GM23338 (cell line): ENCODE data around the gene SLC5A4. TPM values are rescaled to one million over a fixed set of nuclear protein-coding genes. Genes with fewer than 3 reads are reported as not detected.
"Not testable (repeated sequence)": the region's sequence is repeated elsewhere in the genome, so short reads cannot be mapped to it uniquely, and the experiment has no call there.

Experiments
- ATAC-seq: fragments of 200-7000 bp; cut with Tn5 transposase; 3 replicates; pipeline ENCODE4 v1.9.1; 2020
- DNase-seq: peaks from one replicate; pipeline ENCODE4 v3.0.0-alpha.2; 2015; ENCODE audit warnings: low spot score
- H2AFZ ChIP-seq: fragments of 200-600 bp; sonication (generic); 2 replicates; pipeline ENCODE4 v1.8.0; 2016; ENCODE audit warnings: antibody characterized with exemption, mild to moderate bottlenecking, moderate library complexity
- H3F3A ChIP-seq: fragments of 200-600 bp; sonication (generic); replicated peaks from 2 replicates; pipeline ENCODE4 v1.8.0; 2017; ENCODE audit warnings: antibody characterized with exemption, mixed run types, low read depth
- H3K27ac ChIP-seq: fragments of 200-600 bp; sonication (generic); 2 replicates; pipeline ENCODE4 v1.6.1; 2016; ENCODE audit warnings: low read depth
- H3K27me3 ChIP-seq: fragments of 200-600 bp; sonication (generic); 2 replicates; pipeline ENCODE4 v1.8.0; 2016; ENCODE audit warnings: mild to moderate bottlenecking, mixed run types, moderate library complexity; ENCODE audit not compliant: insufficient read depth
- H3K36me3 ChIP-seq: fragments of 200-600 bp; sonication (generic); 2 replicates; pipeline ENCODE4 v1.8.0; 2016; ENCODE audit warnings: mild to moderate bottlenecking; ENCODE audit not compliant: insufficient read depth
- H3K4me1 ChIP-seq: fragments of 200-600 bp; sonication (generic); 2 replicates; pipeline ENCODE4 v1.8.0; 2016; ENCODE audit warnings: mild to moderate bottlenecking, moderate library complexity; ENCODE audit not compliant: insufficient read depth
- H3K4me2 ChIP-seq: fragments of 200-600 bp; sonication (generic); 2 replicates; pipeline ENCODE4 v1.7.1; 2017; ENCODE audit warnings: mixed run types
- H3K4me3 ChIP-seq: fragments of 200-600 bp; sonication (generic); 2 replicates; pipeline ENCODE4 v1.6.1; 2016; ENCODE audit warnings: mixed run types
- H3K79me2 ChIP-seq: fragments of 200-600 bp; sonication (generic); replicated peaks from 2 replicates; pipeline ENCODE4 v1.8.0; 2017; ENCODE audit warnings: mild to moderate bottlenecking; ENCODE audit not compliant: insufficient read depth
- H3K9me2 ChIP-seq: fragments of 200-600 bp; sonication (generic); 2 replicates; pipeline ENCODE4 v1.8.0; 2017; ENCODE audit not compliant: insufficient read depth
- H4K20me1 ChIP-seq: fragments of 200-600 bp; sonication (generic); replicated peaks from 2 replicates; pipeline ENCODE4 v1.8.0; 2017; ENCODE audit warnings: mild to moderate bottlenecking; ENCODE audit not compliant: insufficient read depth
- H3K27ac Mint-ChIP-seq: 2 replicates; pipeline ENCODE4 v1.8.0; 2020; ENCODE audit warnings: inconsistent platforms, mild to moderate bottlenecking, moderate library complexity, mixed read lengths
- H3K27me3 Mint-ChIP-seq: 3 replicates; pipeline ENCODE4 v1.8.0; 2022; ENCODE audit warnings: low read depth, mild to moderate bottlenecking, moderate library complexity, mixed read lengths, inconsistent platforms; ENCODE audit not compliant: insufficient read depth, poor library complexity
- H3K36me3 Mint-ChIP-seq: 3 replicates; pipeline ENCODE4 v1.8.0; 2021; ENCODE audit warnings: low read depth, mild to moderate bottlenecking, inconsistent platforms, moderate library complexity, mixed read lengths
- H3K4me1 Mint-ChIP-seq: 3 replicates; pipeline ENCODE4 v1.8.0; 2020; ENCODE audit warnings: mild to moderate bottlenecking, inconsistent platforms, mixed read lengths
- H3K4me3 Mint-ChIP-seq: 3 replicates; pipeline ENCODE4 v1.8.0; 2021; ENCODE audit warnings: moderate library complexity, mild to moderate bottlenecking, inconsistent platforms, mixed read lengths
- H3K9me3 Mint-ChIP-seq: 3 replicates; pipeline ENCODE4 v1.8.0; 2020; ENCODE audit warnings: moderate library complexity, mild to moderate bottlenecking, inconsistent platforms, mixed read lengths
- CREB1 ChIP-seq: fragments of 250-450 bp; sonication (Bioruptor Pico); IDR thresholded peaks from 2 replicates; pipeline ENCODE4 v1.5.0; 2020; ENCODE audit warnings: low read depth, mild to moderate bottlenecking, moderate library complexity
- EZH2 ChIP-seq: fragments of 200-600 bp; sonication (generic); IDR thresholded peaks from one replicate; pipeline ENCODE4 v1.8.0; 2017; ENCODE audit warnings: antibody characterized with exemption, mild to moderate bottlenecking, low read depth; ENCODE audit not compliant: unreplicated experiment
- EZH2phosphoT487 ChIP-seq: fragments of 200-600 bp; sonication (generic); IDR thresholded peaks from one replicate; pipeline ENCODE4 v1.8.1; 2018; ENCODE audit warnings: antibody characterized with exemption; ENCODE audit not compliant: unreplicated experiment
- JUNB ChIP-seq: IDR thresholded peaks from one replicate; pipeline ENCODE4 v1.6.1; 2016; ENCODE audit warnings: antibody characterized with exemption; ENCODE audit not compliant: unreplicated experiment
- NANOG ChIP-seq: IDR thresholded peaks from 2 replicates; pipeline ENCODE4 v1.6.1; 2016; ENCODE audit warnings: antibody characterized with exemption, borderline replicate concordance
- POLR2AphosphoS5 ChIP-seq: IDR thresholded peaks from 2 replicates; pipeline ENCODE4 v1.6.1; 2016; ENCODE audit warnings: antibody characterized with exemption, low read depth
- STAT1 ChIP-seq: IDR thresholded peaks from one replicate; pipeline ENCODE4 v1.6.1; 2016; ENCODE audit warnings: antibody characterized with exemption; ENCODE audit not compliant: unreplicated experiment
- ZNF114 ChIP-seq: fragments of 250-450 bp; sonication (Bioruptor Pico); IDR thresholded peaks from 2 replicates; pipeline ENCODE4 v1.5.0; 2020; ENCODE audit warnings: mild to moderate bottlenecking, moderate library complexity
- ZNF331 ChIP-seq: fragments of 250-450 bp; sonication (Bioruptor Pico); IDR thresholded peaks from 2 replicates; pipeline ENCODE4 v1.5.0; 2020; ENCODE audit warnings: low read depth, mild to moderate bottlenecking, moderate library complexity
- polyA plus RNA-seq: library from polyadenylated mRNA; unstranded; fragments of >200 nt; fragmentation: Nextera tagmentation; extraction: Ambion mirVana; gene quantifications from 2 replicates; pipeline ENCODE4 v1.2.1, GENCODE V29; 2016
- total RNA-seq: library from RNA; depleted of rRNA; stranded (reverse); fragments of >200 nt; shearing (Covaris generic); gene quantifications from 2 replicates; pipeline ENCODE4 v1.2.3, GENCODE V29; 2014
- TF ChIP-seq, protein P1 (sequence below): fragments of 250-450 bp; sonication (Bioruptor Pico); IDR thresholded peaks from 2 replicates; pipeline ENCODE4 v1.5.0; 2020; ENCODE audit warnings: mild to moderate bottlenecking, moderate library complexity
- TF ChIP-seq, protein P2 (sequence below): IDR thresholded peaks from 2 replicates; pipeline ENCODE4 v1.6.1; 2016; ENCODE audit warnings: antibody characterized with exemption
- TF ChIP-seq, protein P3 (sequence below), 2 experiments: fragments of 200-600 bp in 1 of 2; sonication (generic) in 1 of 2; conservative IDR thresholded peaks; 2 replicates each; pipeline versions ENCODE4 v1.5.1 to v1.6.1; 2016 to 2017; ENCODE audit warnings: antibody characterized with exemption in 2 of 2, low read depth in 2 of 2, mild to moderate bottlenecking in 2 of 2, moderate library complexity in 1 of 2

SLC5A4 gene
- total and polyA plus RNA-seq, 2 experiments from 2014 or later, result 0.16 TPM; not detected in 1

DNA sequence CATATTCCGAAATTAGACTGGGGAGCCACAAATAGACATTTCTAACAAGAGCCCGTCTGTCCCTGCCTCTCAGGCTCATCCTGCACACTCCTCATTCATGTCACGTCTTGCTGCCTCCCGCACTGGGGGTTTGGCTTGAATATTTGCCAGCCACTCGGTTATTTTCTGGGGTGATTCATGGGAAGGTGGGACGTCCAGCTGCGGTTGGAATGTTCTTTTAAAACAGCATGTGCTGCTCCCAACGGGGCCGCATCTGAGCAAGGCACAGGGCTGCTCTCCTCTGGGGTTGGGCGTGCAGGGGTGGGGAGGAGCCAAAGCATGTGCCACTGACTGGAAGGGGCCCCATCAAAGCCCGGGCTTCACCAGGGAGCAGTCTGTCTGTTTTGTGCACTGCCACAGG is 25.9 kb upstream of the SLC5A4 start (continued):
- TF ChIP-seq, protein P1, sequence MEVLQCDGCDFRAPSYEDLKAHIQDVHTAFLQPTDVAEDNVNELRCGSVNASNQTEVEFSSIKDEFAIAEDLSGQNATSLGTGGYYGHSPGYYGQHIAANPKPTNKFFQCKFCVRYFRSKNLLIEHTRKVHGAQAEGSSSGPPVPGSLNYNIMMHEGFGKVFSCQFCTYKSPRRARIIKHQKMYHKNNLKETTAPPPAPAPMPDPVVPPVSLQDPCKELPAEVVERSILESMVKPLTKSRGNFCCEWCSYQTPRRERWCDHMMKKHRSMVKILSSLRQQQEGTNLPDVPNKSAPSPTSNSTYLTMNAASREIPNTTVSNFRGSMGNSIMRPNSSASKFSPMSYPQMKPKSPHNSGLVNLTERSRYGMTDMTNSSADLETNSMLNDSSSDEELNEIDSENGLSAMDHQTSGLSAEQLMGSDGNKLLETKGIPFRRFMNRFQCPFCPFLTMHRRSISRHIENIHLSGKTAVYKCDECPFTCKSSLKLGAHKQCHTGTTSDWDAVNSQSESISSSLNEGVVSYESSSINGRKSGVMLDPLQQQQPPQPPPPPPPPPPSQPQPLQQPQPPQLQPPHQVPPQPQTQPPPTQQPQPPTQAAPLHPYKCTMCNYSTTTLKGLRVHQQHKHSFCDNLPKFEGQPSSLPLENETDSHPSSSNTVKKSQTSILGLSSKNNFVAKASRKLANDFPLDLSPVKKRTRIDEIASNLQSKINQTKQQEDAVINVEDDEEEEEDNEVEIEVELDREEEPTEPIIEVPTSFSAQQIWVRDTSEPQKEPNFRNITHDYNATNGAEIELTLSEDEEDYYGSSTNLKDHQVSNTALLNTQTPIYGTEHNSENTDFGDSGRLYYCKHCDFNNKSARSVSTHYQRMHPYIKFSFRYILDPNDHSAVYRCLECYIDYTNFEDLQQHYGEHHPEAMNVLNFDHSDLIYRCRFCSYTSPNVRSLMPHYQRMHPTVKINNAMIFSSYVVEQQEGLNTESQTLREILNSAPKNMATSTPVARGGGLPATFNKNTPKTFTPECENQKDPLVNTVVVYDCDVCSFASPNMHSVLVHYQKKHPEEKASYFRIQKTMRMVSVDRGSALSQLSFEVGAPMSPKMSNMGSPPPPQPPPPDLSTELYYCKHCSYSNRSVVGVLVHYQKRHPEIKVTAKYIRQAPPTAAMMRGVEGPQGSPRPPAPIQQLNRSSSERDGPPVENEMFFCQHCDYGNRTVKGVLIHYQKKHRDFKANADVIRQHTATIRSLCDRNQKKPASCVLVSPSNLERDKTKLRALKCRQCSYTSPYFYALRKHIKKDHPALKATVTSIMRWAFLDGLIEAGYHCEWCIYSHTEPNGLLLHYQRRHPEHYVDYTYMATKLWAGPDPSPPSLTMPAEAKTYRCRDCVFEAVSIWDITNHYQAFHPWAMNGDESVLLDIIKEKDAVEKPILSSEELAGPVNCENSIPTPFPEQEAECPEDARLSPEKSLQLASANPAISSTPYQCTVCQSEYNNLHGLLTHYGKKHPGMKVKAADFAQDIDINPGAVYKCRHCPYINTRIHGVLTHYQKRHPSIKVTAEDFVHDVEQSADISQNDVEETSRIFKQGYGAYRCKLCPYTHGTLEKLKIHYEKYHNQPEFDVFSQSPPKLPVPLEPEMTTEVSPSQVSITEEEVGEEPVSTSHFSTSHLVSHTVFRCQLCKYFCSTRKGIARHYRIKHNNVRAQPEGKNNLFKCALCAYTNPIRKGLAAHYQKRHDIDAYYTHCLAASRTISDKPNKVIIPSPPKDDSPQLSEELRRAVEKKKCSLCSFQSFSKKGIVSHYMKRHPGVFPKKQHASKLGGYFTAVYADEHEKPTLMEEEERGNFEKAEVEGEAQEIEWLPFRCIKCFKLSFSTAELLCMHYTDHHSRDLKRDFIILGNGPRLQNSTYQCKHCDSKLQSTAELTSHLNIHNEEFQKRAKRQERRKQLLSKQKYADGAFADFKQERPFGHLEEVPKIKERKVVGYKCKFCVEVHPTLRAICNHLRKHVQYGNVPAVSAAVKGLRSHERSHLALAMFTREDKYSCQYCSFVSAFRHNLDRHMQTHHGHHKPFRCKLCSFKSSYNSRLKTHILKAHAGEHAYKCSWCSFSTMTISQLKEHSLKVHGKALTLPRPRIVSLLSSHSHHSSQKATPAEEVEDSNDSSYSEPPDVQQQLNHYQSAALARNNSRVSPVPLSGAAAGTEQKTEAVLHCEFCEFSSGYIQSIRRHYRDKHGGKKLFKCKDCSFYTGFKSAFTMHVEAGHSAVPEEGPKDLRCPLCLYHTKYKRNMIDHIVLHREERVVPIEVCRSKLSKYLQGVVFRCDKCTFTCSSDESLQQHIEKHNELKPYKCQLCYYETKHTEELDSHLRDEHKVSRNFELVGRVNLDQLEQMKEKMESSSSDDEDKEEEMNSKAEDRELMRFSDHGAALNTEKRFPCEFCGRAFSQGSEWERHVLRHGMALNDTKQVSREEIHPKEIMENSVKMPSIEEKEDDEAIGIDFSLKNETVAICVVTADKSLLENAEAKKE (CRISPR knock-in tag), result no peak

DNA sequence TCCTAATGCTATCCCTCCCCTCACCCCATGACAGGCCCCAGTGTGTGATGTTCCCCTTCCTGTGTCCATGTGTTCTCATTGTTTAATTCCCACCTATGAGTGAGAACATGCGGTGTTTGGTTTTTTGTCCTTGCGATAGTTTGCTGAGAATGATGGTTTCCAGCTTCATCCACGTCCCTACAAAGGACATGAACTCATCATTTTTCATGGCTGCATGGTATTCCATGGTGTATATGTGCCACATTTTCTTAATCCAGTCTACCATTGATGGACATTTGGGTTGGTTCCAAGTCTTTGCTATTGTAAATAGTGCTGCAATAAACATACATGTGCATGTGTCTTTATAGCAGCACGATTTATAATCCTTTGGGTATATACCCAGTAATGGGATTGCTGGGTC is 20.2 kb upstream of the SLC5A4 start:
- not testable (repeated sequence) for H3K4me2 ChIP-seq, H3K4me3 Mint-ChIP-seq, H3K4me1 Mint-ChIP-seq, H3K36me3 ChIP-seq, DNase-seq, ATAC-seq, H3K79me2 ChIP-seq, H3K27ac Mint-ChIP-seq, H4K20me1 ChIP-seq, H3K27ac ChIP-seq, H3K4me3 ChIP-seq, H3F3A ChIP-seq, H3K27me3 Mint-ChIP-seq, H2AFZ ChIP-seq, H3K36me3 Mint-ChIP-seq, H3K4me1 ChIP-seq, H3K27me3 ChIP-seq, H3K9me3 Mint-ChIP-seq, H3K9me2 ChIP-seq

DNA sequence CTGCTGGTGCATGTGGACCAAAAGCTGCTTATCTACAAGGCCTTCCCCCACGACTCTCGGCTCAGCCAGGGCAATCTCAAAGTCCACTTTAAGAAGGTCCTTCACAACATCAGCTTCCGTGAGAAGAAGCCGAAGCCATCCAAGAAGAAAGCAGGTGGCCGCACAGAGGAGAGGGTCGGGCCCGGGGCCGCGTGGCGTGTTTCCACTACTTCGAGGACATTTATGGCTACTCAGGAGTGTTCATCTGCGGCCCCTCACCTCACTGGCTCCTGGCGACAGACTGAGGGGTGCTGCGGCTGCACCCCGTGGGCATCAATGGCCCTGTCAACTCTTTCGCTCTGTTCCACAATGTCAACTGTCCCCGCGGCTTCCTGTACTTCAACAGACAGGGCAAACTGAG is 16.2 kb upstream of the SLC5A4 start:
- H3K27me3 Mint-ChIP-seq, result peaks cover 6% of the 10 kb centered on the region
- no peak overlapping the region for H3K4me3 ChIP-seq
- H4K20me1 ChIP-seq, result no peaks in the 10 kb centered on the region
- no peaks in the 10 kb centered on the region for H3K9me2 ChIP-seq
- no peak overlapping the region for H3K4me3 Mint-ChIP-seq
- H3K27ac Mint-ChIP-seq, result no peak overlapping the region
- H3K27me3 ChIP-seq, result no peaks in the 10 kb centered on the region
- H3K36me3 Mint-ChIP-seq, result peaks cover 4% of the 10 kb centered on the region; the same call in 1 of the 3 replicates
- no peaks in the 10 kb centered on the region for H3K4me1 Mint-ChIP-seq
- no peak overlapping the region for H3K4me2 ChIP-seq
- ATAC-seq (no peak), DNase-seq (no peak)
- no peak overlapping the region for H3K27ac ChIP-seq
- H3K79me2 ChIP-seq, result no peaks in the 10 kb centered on the region
- H3K9me3 Mint-ChIP-seq, result no peaks in the 10 kb centered on the region
- no peak overlapping the region for H2AFZ ChIP-seq
- no peaks in the 10 kb centered on the region for H3K36me3 ChIP-seq
- H3F3A ChIP-seq, result no peaks in the 10 kb centered on the region
- H3K4me1 ChIP-seq, result no peaks in the 10 kb centered on the region
- TF ChIP-seq ZNF331 (CRISPR knock-in tag) (no peak), POLR2AphosphoS5 (no peak), EZH2phosphoT487 (no peak), NANOG (no peak), STAT1 (no peak), CREB1 (CRISPR knock-in tag) (no peak), ZNF114 (CRISPR knock-in tag) (no peak), EZH2 (no peak), JUNB (no peak)
- TF ChIP-seq, protein P2, sequence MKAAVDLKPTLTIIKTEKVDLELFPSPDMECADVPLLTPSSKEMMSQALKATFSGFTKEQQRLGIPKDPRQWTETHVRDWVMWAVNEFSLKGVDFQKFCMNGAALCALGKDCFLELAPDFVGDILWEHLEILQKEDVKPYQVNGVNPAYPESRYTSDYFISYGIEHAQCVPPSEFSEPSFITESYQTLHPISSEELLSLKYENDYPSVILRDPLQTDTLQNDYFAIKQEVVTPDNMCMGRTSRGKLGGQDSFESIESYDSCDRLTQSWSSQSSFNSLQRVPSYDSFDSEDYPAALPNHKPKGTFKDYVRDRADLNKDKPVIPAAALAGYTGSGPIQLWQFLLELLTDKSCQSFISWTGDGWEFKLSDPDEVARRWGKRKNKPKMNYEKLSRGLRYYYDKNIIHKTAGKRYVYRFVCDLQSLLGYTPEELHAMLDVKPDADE, result no peak
- TF ChIP-seq, protein P3, sequence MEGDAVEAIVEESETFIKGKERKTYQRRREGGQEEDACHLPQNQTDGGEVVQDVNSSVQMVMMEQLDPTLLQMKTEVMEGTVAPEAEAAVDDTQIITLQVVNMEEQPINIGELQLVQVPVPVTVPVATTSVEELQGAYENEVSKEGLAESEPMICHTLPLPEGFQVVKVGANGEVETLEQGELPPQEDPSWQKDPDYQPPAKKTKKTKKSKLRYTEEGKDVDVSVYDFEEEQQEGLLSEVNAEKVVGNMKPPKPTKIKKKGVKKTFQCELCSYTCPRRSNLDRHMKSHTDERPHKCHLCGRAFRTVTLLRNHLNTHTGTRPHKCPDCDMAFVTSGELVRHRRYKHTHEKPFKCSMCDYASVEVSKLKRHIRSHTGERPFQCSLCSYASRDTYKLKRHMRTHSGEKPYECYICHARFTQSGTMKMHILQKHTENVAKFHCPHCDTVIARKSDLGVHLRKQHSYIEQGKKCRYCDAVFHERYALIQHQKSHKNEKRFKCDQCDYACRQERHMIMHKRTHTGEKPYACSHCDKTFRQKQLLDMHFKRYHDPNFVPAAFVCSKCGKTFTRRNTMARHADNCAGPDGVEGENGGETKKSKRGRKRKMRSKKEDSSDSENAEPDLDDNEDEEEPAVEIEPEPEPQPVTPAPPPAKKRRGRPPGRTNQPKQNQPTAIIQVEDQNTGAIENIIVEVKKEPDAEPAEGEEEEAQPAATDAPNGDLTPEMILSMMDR (conservative IDR thresholded peaks at IDR 0.05; ENCODE audit: low read depth in 2 of 2), result no peak
